Hepatocyte (in vitro differentiated cells): Measurements from ENCODE around the gene ADAMTSL5.
"Not testable (repeated sequence)": the region's sequence is repeated elsewhere in the genome, so short reads cannot be mapped to it uniquely, and the experiment has no call there.

Experiments used
- EZH2 ChIP-seq: fragments of 200-600 bp; sonication (generic); IDR thresholded peaks from 2 replicates; pipeline ENCODE4 v1.6.1; 2016; ENCODE audit warnings: antibody characterized with exemption, mild to moderate bottlenecking, borderline replicate concordance
- TF ChIP-seq, protein P1 (sequence below): fragments of 200-600 bp; sonication (generic); IDR thresholded peaks from 2 replicates; pipeline ENCODE4 v1.5.1; 2016; ENCODE audit warnings: antibody characterized with exemption, mild to moderate bottlenecking; ENCODE audit not compliant: poor library complexity

DNA sequence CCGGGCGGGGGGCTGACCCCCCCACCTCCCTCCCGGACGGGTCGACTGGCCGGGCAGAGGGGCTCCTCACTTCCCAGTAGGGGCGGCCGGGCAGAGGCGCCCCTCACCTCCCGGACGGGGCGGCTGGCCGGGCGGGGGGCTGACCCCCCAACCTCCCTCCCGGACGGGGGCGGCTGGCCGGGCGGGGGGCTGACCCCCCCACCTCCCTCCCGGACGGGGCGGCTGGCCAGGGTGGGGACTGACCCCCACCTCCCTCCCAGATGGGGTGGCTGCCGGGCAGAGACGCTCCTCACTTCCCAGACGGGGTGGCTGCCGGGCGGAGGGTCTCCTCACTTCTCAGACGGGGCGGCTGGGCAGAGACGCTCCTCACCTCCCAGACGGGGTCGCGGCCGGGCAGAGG, 13.6 kb downstream of the ADAMTSL5 start:
- TF ChIP-seq, protein P1, sequence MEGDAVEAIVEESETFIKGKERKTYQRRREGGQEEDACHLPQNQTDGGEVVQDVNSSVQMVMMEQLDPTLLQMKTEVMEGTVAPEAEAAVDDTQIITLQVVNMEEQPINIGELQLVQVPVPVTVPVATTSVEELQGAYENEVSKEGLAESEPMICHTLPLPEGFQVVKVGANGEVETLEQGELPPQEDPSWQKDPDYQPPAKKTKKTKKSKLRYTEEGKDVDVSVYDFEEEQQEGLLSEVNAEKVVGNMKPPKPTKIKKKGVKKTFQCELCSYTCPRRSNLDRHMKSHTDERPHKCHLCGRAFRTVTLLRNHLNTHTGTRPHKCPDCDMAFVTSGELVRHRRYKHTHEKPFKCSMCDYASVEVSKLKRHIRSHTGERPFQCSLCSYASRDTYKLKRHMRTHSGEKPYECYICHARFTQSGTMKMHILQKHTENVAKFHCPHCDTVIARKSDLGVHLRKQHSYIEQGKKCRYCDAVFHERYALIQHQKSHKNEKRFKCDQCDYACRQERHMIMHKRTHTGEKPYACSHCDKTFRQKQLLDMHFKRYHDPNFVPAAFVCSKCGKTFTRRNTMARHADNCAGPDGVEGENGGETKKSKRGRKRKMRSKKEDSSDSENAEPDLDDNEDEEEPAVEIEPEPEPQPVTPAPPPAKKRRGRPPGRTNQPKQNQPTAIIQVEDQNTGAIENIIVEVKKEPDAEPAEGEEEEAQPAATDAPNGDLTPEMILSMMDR: not testable (repeated sequence)
- TF ChIP-seq EZH2: not testable (repeated sequence)
